ENCODE results near the gene FRMPD2.

The FRMPD2 gene, protein sequence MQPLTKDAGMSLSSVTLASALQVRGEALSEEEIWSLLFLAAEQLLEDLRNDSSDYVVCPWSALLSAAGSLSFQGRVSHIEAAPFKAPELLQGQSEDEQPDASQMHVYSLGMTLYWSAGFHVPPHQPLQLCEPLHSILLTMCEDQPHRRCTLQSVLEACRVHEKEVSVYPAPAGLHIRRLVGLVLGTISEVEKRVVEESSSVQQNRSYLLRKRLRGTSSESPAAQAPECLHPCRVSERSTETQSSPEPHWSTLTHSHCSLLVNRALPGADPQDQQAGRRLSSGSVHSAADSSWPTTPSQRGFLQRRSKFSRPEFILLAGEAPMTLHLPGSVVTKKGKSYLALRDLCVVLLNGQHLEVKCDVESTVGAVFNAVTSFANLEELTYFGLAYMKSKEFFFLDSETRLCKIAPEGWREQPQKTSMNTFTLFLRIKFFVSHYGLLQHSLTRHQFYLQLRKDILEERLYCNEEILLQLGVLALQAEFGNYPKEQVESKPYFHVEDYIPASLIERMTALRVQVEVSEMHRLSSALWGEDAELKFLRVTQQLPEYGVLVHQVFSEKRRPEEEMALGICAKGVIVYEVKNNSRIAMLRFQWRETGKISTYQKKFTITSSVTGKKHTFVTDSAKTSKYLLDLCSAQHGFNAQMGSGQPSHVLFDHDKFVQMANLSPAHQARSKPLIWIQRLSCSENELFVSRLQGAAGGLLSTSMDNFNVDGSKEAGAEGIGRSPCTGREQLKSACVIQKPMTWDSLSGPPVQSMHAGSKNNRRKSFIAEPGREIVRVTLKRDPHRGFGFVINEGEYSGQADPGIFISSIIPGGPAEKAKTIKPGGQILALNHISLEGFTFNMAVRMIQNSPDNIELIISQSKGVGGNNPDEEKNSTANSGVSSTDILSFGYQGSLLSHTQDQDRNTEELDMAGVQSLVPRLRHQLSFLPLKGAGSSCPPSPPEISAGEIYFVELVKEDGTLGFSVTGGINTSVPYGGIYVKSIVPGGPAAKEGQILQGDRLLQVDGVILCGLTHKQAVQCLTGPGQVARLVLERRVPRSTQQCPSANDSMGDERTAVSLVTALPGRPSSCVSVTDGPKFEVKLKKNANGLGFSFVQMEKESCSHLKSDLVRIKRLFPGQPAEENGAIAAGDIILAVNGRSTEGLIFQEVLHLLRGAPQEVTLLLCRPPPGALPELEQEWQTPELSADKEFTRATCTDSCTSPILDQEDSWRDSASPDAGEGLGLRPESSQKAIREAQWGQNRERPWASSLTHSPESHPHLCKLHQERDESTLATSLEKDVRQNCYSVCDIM (N-terminal part only)

GRCh38 chr10:48274636-48275035 is at the start of gene FRMPD2:
Gene FRMPD2, minus strand, starts transcription at chr10:48274696. Its CDS starts 129 bp downstream, at chr10:48274567.
- DNase-seq, result no peak

DNA sequence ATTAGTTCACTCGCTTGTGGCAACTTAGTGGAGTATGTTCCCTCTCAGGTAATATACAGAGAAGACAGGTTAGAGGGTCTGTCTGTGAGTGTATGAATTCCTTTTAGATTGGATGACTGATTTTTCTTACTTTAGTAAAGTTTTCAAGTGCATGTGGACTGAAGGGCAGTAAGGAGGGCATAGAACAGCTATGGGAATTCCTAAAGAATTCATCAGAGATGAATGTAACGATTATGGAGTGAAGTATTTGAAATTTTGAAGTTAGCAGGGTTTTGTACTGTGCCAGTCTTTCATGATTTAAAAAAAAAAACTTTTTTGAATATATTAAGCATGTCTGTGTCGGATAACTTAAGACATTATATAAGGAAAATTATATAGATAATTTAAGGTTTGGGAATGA is 47.5 kb upstream of the FRMPD2 start:
- no peak for DNase-seq

GRCh38 chr10:48317321-48317990 is 43.0 kb upstream of the FRMPD2 start:
- no peak for DNase-seq

GRCh38 chr10:48316236-48316635 is 41.7 kb upstream of the FRMPD2 start:
- DNase-seq, result no peak

GRCh38 chr10:48314107-48314506 is 39.6 kb upstream of the FRMPD2 start:
- DNase-seq, result no peak

GRCh38 chr10:48309711-48310226 is 35.3 kb upstream of the FRMPD2 start:
- no peak for DNase-seq

GRCh38 chr10:48307711-48308018 is 33.2 kb upstream of the FRMPD2 start:
- DNase-seq, result no peak

DNA sequence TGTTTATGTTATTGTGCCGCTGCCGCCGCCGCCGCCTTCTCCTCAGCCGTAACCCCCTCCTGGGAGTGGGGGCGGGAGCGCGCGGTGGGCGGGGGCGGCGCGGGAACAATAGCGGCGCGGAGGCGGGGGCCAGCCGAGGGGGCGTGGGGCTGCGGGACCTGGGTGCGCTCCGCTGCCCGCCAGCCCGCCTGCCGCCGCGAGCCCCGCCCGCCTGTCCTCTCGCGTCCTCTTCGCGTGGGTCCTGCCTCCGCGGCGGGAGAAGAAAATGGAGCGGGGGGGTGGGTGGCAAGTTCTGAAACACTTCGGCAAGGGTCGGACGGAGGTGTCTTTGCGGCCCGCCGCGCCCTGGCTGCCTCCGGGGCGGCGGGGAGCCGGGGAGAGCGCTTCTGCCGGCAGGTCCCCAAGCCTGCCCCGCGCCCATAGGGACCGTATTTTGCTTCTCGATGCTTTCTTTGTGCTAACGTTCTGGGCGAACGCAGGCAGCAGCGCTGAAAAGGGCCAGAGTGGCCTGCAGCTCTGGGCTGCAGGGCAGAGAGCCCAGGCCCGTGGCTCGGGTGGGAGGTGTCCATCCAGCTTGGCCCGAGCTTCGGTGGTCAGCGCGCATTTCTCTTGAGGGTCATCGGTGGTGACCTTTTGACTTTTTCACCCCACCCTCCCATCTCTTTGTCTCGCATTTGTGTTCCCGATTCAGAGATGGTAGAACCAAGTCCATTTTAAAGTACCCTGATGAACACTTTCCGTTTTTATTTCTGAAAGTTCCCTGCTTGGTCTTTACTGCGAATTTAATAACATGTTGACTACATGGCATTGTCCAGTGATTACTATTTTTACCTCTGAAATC is 32.6 kb upstream of the FRMPD2 start:
- DNase-seq, result peak; percentile 67

- peak; percentile 93 for DNase-seq
Observed at GRCh38 chr10:48306265-48306869, 31.9 kb upstream of the FRMPD2 start, which contains the start of gene MAPK8. Gene MAPK8, plus strand, starts transcription at chr10:48306677. Its CDS starts 94,984 bp downstream, at chr10:48401661.

- no peak for DNase-seq
Observed at GRCh38 chr10:48305905-48306264, 31.4 kb upstream of the FRMPD2 start.

DNA sequence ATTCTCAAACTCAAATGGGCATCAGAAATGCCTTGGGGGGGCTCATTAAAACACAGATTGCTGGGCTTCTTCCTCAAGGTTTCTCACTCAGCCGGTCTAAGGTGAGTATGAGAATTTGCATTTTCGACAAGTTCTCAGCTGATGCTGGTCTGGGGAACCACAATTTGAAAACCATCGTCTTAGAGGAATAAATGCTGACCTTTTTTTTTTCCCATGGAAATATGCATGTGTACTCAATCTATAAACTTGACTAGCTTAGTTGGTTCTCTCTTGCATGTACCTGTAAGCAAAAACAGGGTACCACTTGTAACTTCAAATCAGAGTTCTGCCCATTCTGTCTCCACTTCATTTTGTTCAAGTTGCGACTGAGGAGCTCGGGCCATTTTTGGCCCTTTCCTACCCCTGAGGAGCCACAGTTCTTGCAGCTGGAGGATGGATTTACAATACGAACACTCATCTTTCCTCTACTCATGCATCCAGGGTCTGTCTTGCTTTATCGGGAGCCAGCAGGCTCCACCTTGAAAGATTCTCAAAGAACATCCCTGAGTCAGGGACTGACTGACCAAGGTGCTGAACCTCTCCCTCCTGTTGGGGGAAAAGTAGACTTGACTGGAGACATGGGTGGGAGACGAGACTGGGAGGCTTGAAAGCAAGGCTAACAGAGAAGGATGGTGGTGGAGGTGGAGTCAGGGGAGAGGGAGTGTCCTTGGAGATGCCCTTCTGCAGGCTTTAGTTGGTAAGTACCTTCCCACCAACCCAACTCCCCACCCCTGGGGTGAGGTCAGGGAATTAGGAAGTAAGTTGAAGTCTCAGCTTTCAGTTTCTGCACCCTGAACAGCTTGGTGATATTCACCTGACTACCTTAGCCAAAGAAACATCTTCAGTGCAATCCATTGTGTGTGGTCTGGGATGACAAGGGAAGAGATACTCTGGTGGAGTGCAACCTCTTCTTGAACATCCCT is 28.3 kb upstream of the FRMPD2 start:
- DNase-seq, result no peak

DNA sequence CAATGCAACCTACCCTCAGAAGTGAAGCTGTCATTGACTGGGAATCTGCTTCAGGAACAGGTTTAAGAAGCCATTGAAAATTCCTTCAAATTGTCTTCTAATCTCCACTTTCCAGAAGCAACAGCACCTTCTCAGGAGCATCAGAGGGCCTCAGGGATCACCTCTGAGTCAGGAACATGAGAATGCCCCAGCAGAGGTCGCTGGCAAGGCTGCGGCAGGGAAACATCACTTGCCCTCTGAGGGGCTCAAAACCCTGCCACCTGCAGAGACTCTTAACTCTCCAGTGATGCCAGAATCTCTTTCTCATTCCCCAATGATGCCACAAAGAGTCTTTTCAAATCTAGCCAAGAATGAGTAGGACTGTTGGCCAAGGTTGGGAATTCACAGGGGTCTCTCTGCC is 26.1 kb upstream of the FRMPD2 start:
- no peak for DNase-seq

DNA sequence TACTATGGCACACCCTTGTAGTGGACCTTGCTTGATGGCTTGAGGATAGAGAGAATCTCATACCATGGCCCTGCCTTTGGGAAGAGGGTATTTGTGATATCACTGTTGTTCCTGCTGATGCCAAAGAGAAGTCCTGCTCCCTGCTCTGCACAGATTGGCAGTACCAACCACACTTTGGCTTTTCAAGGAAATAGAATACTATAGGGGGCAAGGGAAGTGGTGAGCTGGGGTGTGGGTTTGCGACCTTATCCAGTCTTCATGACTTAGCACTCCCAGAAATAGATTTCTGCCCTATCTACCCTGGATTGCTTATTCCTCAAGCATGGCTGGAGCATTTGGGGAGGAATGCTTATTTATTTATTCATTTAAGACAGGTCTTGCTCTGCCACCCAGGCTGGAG is 25.2 kb upstream of the FRMPD2 start:
- DNase-seq, result no peak

- DNase-seq, result no peak
Observed at GRCh38 chr10:48299066-48299465, 24.6 kb upstream of the FRMPD2 start.

DNA sequence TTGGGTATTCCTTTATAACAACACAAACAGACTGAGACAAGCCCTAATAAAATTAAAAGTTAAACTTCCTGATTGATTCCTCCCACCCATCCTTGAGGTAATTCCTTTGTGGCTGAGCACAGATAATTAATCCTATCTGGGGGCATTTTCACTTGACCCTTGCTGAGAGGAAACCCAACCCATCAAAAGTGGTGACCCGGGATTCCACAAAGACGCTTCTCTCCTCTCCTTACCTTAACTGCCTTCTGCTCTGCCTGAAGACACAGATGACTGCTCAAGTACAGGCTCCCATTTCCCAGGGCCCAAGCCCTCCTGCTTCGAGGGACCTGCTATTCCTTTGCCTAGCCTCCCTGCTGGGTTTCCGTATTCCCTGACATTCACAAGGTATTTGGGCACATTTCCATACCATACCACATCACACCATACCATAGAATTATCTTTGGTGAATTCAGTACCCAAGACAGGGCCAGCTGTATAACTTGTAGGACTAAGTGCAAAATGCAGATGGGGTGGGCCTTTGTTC is 22.1 kb upstream of the FRMPD2 start:
- no peak for DNase-seq

- no peak for DNase-seq
Observed at GRCh38 chr10:48294431-48294830, 19.9 kb upstream of the FRMPD2 start.

- no peak for DNase-seq
Observed at GRCh38 chr10:48292616-48293015, 18.1 kb upstream of the FRMPD2 start.

- DNase-seq, result no peak
Observed at GRCh38 chr10:48291190-48291589, 16.7 kb upstream of the FRMPD2 start.

DNA sequence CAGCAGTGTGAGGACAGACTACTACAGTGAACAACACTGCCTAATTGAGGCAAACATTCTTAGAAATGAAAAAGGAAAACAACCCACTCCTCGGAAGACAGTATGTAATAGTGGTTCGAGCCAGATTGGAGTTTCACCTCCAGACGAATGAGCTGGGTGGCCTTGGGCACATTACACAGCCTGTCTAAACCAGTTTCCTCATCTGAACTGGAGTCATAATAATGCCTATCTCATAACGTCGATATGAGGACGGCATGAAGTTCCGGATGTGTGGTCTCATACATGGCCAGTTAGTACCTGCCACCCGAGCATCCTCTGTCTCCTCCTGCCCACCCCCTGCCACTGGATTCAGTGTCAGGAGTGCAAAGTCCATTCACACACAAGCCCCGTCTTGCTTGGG is 15.8 kb upstream of the FRMPD2 start:
- DNase-seq, result no peak

All from stimulated activated CD4-positive, alpha-beta T cell treated with anti-CD3 and anti-CD28 coated beads, Interleukin-4, amount 100 ng/mL, for 1 hour (primary cell).